Left renal cortex interstitium (tissue), 4 donors: ENCODE measurements around the gene CCNL2. TPM values are rescaled to one million over a fixed set of nuclear protein-coding genes. Genes with fewer than 3 reads are reported as not detected.
"Not testable (repeated sequence)": the region's sequence is repeated elsewhere in the genome, so short reads cannot be mapped to it uniquely, and the experiment has no call there.

ENCODE experiments used
- DNase-seq, 4 donors: peaks; one replicate each; pipeline ENCODE4 v3.0.0-alpha.2; 2013; ENCODE audit warnings: low read depth in 4 of 4, low spot score in 2 of 4, missing footprints in 1 of 4
- polyA plus RNA-seq, 4 donors: library from polyadenylated mRNA; unstranded; fragments of 120-200 nt; gene quantifications; one replicate each; pipeline ENCODE4 v1.2.1, GENCODE V29; 2013; ENCODE audit not compliant: insufficient read length in 4 of 4

Gene CCNL2
- polyA plus RNA-seq, 4 donors, result 178 to 392 (median 277) TPM

DNA sequence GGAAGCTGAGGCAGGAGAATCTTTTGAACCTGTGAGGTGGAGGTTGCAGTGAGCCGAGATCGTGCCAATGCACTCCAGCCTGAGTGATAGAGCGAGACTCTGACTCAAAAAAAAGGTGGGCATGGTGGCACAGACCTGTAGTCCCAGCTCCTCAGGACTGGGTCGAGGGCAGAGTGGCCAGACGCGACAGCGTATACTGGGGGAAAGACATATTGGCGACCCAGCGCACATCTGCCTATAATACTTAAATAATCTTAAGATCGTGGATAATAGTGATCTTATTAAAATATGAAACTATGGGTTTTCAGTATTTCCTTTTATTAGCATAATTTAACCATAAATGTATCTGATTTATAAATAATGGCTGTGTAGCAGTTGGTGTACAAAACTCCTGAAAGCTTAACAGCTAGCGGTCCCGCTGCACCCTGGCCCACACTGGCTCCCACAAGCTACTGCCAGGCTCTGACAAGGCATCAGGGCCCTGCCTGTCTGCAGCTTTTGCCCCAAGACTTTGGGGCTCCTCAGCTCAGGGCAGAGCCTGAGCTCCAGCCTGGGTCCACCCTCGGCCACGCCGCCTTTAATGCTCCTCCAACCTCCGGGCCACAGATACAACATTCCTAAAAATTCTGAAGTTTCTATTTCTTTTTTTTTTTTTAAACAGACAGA, 21.5 kb downstream of the CCNL2 start:
- no peak for DNase-seq

DNA sequence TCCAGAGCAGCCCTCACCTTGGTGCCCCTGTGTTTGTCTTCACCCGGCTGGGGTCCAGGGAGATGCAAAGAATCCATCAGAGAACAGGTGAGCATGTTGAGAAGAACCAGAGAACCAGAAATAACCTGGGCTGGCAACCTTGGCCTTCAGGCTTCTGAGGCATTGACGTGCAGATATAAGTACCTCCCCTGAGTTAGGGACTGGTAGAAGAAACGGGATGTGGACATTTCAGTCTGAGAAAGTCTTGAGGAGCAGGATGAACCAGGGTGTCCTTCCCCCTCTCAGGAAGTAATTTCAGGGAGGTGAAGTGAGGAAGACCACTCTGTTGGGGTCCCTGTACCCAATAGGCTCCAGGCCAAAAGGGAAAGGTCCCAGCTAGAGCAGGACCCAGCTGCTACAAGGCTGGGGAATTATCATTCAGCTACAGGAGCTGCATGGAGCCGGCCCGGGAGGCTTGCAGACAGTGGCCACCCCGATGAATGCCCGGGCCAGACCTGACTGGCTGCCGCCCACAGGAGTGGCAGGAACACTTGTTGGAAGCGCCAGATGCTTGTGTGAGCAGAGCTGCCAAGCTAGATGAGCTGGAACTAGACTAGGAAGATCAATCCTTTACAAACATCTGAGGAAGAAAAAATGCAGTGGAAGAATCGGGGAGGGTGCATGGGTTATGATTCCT, 22.4 kb downstream of the CCNL2 start:
- DNase-seq, result no peak

- DNase-seq, result peak; percentile 97 to 100 (median 100)
Observed at GRCh38 chr1:1374929-1375662, 24.0 kb downstream of the CCNL2 start, which contains the start of gene AURKAIP1. Gene AURKAIP1, minus strand, starts transcription at chr1:1375207. Its CDS starts 451 bp downstream, at chr1:1374756.

DNA sequence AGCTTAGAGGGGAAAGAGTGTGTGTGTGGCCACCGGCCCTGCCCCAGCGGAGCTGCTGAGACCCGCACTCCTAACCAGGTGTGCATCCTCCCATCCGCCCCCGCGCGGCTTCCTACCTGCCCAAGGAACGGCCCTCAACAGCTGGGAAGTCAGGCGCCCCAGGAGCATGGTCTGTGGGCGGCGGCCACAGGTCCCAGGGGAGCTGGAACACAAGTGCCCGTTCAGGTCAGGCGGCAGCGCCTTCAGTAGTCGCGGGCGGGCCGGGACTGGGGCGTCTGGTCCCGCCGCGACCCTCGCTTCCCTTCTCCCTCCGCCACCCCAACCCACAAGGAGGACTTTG, 24.6 kb downstream of the CCNL2 start:
- no peak for DNase-seq

- DNase-seq, result no peak
Observed at GRCh38 chr1:1373815-1374588, 25.1 kb downstream of the CCNL2 start.

GRCh38 chr1:1373051-1373814, 25.9 kb downstream of the CCNL2 start:
- no peak for DNase-seq

DNA sequence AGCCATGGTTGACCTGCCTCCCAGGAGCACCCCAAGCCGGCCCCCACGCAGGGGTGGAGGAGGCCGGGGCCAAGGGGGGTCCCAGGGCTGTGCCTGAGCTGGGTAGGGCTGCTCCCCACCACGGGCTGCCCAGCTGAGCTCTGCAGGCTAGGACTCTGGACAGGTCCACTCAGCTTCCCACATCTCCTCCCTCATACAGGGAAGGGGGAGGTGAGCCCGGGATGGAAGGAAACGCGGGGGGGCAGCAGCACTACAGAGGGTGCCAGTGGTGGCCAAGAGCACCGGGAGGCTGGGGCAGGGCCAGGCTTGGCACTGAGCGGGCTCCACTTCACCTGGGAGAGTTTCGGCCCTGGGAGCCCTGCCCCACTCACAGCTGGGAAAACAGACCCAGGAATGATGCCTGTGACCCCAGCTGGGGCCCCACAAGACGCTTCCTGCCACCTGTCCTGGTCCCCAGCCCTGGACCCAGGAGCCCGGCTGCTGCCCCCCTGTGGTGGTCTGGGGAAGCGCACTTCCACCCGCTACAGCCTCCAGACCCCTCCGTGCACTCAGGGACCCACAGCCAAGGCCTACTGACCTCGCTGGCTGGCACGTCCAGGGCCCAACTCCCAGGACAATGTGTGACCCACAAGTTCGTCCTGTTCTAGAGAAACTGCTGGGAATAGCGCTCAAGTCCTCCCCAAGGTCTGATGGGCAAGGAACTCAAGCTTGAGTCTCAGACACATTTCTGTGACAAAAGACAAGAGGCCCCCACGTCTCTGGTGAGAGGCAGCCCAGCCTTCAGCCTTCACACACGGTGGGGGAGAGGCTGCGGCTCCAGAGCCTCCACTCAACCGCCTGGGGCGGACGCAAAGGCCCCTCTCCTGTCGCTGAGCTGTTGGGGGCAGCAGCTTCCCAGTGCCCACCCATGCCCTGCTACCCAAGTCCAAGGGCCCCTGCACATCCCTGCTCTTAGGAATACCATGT, 27.1 kb downstream of the CCNL2 start:
- no peak for DNase-seq

GRCh38 chr1:1371364-1371745, 27.8 kb downstream of the CCNL2 start:
- no peak for DNase-seq

DNA sequence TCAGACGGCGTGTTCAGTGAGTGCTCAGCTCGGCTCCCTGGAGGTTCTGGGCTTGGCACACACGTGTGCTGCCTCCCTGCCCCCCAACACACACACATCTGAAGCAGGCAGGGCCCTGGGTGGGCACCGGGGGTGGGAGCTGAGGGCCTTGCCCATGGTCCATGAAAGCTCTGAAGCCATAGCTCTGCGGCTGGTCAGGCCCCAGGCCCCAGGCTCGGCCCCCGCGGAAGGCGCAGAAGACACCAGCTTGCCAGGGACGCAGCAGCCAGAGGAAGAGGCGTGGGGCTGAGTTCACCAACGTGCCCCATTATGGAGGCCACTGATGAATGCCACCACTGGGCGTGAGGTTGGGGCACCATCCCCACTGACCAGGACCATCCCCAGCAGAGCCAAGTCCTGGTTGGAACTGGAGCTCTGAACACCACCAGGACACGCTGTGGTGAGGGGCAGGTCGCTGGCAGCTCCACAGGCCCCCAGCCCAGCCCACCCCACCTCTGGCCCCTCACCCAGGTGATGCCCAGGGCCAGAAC, 28.3 kb downstream of the CCNL2 start:
- DNase-seq, result no peak

DNA sequence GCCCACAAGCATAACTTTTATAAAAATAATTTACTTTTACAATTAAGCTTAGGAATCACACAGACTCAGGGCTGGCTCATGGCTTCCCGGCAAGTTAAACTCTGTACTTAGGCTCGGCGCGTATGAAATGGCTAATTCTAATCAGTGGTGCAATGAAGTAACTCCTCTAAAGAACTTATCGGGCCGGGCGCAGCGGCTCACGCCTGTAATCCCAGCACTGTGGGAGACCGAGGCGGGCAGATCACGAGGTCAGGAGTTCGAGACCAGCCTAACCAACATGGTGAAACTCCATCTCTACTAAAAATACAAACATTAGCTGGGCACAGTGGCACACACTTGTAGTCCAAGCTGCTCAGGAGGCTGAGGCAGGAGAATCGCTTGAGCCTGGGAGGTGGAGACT, 29.0 kb downstream of the CCNL2 start:
- not testable (repeated sequence) for DNase-seq

DNA sequence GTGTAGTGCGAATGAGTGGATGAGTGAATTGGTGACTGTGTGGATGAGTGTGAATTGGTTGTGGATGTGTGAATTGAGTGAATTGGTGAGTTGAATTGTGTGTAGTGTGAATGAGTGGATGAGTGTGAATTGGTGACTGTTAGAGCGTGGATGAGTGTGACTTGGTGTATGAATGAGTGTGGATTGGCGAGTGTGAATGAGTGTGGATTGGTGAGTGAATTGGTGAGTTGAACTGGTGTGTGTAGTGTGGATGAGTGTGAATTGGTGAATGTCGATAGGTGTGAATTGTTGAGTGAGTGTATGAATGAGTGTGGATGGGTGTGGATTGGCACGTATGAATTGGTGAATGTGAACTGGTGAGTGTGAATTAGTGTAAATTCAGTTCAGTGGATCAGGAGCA, 31.8 kb downstream of the CCNL2 start:
- no peak for DNase-seq

DNA sequence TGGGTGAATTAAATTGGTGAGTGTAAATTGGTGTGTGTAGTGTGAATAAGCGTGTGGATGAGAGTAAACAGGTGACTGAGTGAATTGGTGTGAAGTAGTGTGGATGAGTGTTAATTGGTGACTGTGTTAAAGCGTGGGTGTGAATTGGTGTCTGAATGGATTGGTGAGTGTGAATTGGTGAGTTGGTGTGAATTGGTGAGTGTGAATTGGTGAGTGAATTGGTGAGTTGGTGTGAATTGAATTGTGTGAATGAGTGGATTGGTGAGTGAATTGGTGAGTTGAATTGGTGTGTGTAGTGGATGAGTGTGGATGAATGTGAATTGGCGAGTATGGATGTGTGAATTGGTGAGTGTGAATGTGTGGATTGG, 32.5 kb downstream of the CCNL2 start:
- DNase-seq, result no peak

DNA sequence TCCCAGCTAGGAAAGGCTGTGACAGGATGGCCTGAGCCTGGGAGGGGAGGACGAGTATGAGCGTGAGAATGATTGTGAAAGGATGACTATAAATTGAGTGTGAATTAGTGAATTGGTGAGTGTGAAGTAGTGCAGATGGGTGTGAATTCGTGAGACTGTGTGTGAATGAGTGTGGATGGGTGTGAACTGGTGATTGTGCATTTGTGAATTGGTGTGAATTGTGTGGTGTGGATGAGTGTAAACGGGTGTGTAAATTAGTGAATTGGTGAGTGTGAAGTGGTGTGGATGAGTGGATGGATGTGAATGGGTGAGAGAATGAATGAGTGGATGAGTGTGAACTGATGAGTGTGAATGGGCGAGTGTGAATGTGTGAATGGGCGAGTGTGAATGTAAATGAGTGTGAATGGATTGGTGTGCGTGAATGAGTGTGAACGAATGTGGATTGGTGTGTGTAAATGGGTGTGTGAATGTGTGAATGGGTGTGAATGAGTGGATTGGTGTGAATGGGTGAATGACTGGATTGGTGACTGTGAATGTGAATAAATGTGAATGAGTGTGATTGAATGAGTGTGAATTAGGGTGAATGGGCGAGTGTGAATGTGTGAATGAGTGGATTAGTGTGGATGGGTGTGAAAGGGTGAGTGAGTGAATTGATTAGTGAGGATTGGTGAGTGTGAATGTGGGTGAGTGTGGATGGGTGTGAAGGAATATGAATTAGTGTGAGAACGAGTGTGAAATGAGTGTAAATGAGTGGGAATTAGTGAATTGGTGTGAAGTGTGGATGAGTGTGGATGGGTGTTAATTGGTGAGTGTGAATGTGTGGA, 33.0 kb downstream of the CCNL2 start:
- DNase-seq, result no peak

- DNase-seq, result no peak
Observed at GRCh38 chr1:1364266-1364665, 34.9 kb downstream of the CCNL2 start.

GRCh38 chr1:1361982-1362423, 37.1 kb downstream of the CCNL2 start:
- DNase-seq, result no peak

DNA sequence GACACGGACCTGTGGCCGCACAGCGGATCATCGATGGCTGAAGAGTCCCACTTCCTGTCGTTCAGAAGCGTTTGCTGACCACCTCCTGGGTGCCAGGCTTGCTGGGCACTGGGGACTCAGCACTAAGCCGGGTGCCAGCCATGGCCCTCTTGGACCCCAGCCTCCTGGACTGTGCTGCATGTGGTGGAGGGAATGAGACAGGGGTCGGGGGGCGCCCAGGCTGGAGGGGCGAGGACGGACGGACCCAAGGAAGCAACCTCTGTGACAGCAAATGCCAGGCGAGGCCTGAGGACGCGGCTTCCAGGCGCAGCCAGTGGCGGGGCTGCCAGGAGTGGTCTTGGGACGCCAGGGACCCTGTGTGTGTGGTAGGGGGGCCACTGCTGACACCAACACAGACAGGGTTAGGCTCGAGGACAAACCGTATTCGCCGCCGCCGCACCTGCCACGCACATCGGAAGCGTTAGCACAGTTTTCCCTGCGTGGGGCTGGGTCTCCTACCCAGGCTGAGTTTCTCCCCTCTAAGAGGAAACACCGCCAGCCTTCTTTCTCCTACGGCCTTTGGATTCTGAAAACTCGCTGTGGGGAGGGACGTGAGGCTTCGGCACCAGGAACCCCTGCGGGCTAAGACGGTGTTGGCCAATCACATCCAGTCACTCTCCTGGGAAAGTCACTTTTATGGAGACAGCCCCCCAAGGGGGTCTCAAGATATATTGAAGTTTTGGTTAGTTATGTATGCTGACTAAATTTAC, 37.7 kb downstream of the CCNL2 start:
- no peak for DNase-seq

- DNase-seq, result no peak
Observed at GRCh38 chr1:1360506-1361169, 38.5 kb downstream of the CCNL2 start.
